HPDE6-E6E7 (cell line): ENCODE measurements around the gene NEMP2.

Experiments used
- DNase-seq: peaks from one replicate; pipeline ENCODE4 v3.0.0; 2011; ENCODE audit warnings: missing footprints; ENCODE audit errors: extremely low spot score

The NEMP2 gene

GRCh38 chr2:190457256-190457655, 77.3 kb downstream of the NEMP2 start:
- DNase-seq, result no peak

DNA sequence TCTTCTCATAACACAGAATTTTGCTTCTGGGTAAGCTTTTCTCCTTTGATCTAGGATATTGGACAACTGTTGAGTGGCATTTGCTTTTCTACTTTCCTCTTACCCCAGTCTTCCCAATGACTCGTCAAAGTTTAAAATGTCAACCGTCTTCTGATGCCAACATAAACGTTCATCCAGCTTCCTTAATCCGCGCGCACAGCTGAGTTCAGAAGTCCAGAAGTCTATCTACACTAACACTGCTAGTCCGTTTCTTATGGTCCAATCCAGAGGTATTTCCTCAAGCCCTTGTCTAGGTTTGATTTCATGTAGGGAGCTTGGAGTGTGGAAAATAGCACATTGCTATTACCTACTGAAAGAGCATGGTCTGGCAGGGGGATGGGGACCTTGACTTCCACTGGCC, 77.7 kb downstream of the NEMP2 start:
- no peak for DNase-seq

DNA sequence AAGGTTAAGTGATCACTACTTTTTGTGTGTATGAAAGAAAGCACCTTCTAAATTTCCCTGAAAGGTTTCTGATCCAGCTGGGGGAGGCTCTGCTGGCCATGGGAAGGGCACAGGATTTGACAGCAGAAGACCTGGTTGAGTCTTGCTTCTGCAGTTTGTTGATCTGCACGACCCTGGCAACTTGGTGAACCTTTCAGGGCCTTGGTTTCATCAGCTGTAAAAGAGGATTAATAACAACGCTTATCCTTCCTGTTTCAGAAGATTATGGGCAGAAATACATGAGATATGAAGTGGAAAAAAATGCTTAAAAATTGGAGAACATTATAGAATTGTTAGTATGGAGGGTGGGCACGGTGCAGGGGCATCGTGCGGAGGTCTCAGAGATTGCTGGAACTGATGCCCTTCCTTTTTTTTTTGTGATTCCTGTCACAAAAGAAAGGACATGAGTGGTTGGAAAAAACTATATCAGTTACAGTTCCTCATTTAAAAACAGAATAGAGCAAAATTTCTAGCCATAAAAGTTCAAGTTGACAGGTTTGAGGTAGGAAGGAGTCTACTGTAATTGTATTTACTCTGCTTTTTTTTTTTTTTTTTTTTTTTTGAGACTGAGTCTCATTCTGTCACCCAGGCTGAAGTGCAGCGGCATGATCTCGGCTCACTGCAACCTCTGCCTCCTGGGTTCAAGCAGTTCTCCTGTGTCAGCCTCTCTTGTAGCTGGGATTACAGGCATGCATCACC, 79.0 kb downstream of the NEMP2 start:
- DNase-seq, result no peak

- DNase-seq, result no peak
Measured at GRCh38 chr2:190454795-190455194, 79.7 kb downstream of the NEMP2 start.
